ENCODE measurements around the gene CFAP53. TPM values are rescaled to one million over a fixed set of nuclear protein-coding genes. Genes with fewer than 3 reads are reported as not detected.
A peak's percentile ranks its signal among the peaks of the same experiment; 100 is the strongest.

CFAP53 gene
- total and polyA plus RNA-seq, 11 donors: 0.10 to 0.62 (median 0.15) TPM; not detected in 6

DNA sequence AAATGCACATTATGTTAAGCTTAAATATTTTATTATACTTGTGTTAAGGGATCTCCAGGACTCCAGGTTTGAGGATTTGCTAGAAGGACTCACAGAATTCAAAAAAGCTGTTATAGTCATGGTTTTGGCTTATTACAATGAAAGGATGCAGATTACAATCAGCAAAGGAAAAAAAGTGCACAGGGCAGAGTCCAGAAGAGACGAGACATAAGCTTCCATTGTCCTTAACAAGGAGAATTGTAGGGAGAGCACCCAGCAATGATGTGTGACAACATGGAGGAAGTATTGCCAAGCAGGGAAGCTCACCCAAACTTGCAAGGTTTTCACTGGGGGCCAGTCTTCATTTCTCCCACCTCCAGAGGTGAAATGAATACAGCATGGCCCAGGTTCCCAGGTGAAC is 58.6 kb downstream of the CFAP53 start:
- H3K36me3 ChIP-seq: no peaks in the 10 kb centered on the region
- no peak for DNase-seq
- peaks cover 0 to 6% (median 0%) of the 10 kb centered on the region in 12 donors for H3K4me1 ChIP-seq
- H3K4me3 ChIP-seq: no peak overlapping the region
- intact Hi-C loops (cut with DNase I): loop anchor here in 3 of 10 donors (10.0 kb wide), 2 partner anchors 193 to 263 kb away; no protein-coding TSS in a partner anchor
- ATAC-seq: no peak
- H3K27me3 ChIP-seq: peaks cover 0 to 23% (median 2%) of the 10 kb centered on the region in 9 donors
- H3K9me3 ChIP-seq: no peaks in the 10 kb centered on the region
- TF ChIP-seq, protein P1, sequence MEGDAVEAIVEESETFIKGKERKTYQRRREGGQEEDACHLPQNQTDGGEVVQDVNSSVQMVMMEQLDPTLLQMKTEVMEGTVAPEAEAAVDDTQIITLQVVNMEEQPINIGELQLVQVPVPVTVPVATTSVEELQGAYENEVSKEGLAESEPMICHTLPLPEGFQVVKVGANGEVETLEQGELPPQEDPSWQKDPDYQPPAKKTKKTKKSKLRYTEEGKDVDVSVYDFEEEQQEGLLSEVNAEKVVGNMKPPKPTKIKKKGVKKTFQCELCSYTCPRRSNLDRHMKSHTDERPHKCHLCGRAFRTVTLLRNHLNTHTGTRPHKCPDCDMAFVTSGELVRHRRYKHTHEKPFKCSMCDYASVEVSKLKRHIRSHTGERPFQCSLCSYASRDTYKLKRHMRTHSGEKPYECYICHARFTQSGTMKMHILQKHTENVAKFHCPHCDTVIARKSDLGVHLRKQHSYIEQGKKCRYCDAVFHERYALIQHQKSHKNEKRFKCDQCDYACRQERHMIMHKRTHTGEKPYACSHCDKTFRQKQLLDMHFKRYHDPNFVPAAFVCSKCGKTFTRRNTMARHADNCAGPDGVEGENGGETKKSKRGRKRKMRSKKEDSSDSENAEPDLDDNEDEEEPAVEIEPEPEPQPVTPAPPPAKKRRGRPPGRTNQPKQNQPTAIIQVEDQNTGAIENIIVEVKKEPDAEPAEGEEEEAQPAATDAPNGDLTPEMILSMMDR (IDR thresholded peaks at IDR 0.05): no peak
- TF ChIP-seq POLR2A (IDR thresholded peaks at IDR 0.05): no peak
- H3K27ac ChIP-seq: no peak overlapping the region
- WGBS, 4 donors: 38 to 52% (median 50%) methylated on average over 1 of the region's 1 CpG

DNA sequence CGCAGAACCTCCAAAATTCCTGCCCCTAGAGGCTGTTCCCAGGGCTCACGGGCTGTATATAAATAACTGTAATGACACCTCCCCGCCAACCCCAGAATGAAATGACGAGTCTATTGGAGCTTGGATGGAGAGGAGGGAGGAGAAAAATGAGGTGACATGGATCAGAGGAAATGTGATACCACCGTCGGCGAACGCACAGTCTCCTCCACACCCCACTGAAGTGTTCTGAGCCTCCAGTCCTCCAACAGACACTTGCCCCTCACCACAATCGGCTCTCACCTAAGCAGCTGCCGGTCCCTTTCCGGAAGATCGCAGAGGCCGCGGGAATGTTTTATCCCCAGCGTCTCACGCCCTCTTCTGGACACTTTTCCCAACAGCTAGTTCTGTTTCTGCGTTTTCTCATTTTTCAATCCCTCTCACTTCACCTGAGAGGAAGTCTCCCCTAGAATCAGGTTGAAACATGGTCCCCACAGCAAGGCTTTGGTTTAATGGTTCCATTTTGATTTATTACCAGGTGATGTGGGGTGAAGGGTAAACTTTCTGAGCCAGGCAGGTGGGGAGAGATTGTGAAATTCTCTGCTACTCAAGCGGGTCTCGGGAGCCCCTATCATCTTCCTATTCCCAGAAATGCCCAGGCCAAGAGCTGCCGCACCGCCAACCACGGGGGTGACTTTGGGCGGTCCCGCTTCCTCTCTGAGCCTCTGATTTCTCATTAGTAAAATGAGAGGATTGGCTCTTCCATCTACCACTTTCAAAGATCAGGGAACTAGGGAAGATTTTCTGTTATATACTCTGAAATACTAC is 62.3 kb downstream of the CFAP53 start:
- ATAC-seq (peak in 3 of 4 donors; percentile 37 to 71 (median 41)), DNase-seq (peak in 1 of 5 donors; percentile 62)
- H3K4me1 ChIP-seq: peaks cover 0 to 6% (median 0%) of the 10 kb centered on the region in 12 donors
- WGBS, 4 donors: 19 to 21% (median 20%) methylated on average over 24 of the region's 24 CpGs
- TF ChIP-seq, protein P1 (IDR thresholded peaks at IDR 0.05): peak; percentile 30 to 64 (median 52)
- TF ChIP-seq POLR2A (IDR thresholded peaks at IDR 0.05): no peak
- intact Hi-C loops (cut with DNase I): loop anchor here in 6 of 10 donors (5.0 to 10.0 kb wide), 5 partner anchors 189 to 692 kb away; no protein-coding TSS in a partner anchor
- peaks cover 0 to 6% (median 0%) of the 10 kb centered on the region in 12 donors for H3K9me3 ChIP-seq
- H3K27ac ChIP-seq: no peak overlapping the region
- peaks cover 0 to 25% (median 3%) of the 10 kb centered on the region in 9 donors for H3K27me3 ChIP-seq
- peak overlapping the region in 2 of 12 donors; percentile 13 to 19 for H3K4me3 ChIP-seq
- H3K36me3 ChIP-seq: no peaks in the 10 kb centered on the region

DNA sequence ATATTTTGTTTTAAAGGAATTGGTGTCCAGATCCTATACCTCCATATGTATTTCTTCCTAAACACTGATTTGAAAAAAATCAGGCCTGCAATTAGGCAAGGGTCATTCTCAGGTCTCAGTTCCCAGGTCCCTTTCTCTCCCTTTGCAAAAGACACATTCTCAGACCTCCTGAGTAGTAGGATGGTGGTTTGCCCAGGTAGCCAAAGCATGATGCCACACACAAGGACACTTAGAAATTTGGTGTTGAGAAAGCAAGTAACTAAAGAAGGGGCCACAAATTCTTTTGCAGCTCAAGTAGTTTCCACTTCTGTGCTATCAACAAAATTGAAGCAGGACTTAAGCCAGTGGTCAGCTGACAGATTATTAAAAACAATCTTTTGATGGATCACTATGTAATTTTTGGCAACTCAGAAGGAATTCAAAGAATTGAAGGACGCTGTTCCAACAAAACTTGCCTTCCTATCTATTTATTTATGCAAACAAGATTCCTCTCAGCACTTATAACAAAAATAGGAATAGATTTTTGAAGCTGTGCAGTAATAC is 64.7 kb downstream of the CFAP53 start:
- ATAC-seq (no peak), DNase-seq (no peak)
- H3K27me3 ChIP-seq: peaks cover 0 to 38% (median 17%) of the 10 kb centered on the region in 9 donors
- TF ChIP-seq, protein P1 (IDR thresholded peaks at IDR 0.05): no peak
- no peak for TF ChIP-seq POLR2A (IDR thresholded peaks at IDR 0.05)
- WGBS, 4 donors: 47 to 61% (median 49%) methylated on average over 1 of the region's 1 CpG
- peaks cover 0 to 6% (median 0%) of the 10 kb centered on the region in 12 donors for H3K9me3 ChIP-seq
- H3K27ac ChIP-seq: no peak overlapping the region
- H3K4me3 ChIP-seq: no peak overlapping the region
- intact Hi-C loops (cut with DNase I): loop anchor here in 6 of 10 donors (5.0 to 10.0 kb wide), 5 partner anchors 187 to 689 kb away; no protein-coding TSS in a partner anchor
- H3K4me1 ChIP-seq: peaks cover 0 to 6% (median 0%) of the 10 kb centered on the region in 12 donors
- H3K36me3 ChIP-seq: no peaks in the 10 kb centered on the region

DNA sequence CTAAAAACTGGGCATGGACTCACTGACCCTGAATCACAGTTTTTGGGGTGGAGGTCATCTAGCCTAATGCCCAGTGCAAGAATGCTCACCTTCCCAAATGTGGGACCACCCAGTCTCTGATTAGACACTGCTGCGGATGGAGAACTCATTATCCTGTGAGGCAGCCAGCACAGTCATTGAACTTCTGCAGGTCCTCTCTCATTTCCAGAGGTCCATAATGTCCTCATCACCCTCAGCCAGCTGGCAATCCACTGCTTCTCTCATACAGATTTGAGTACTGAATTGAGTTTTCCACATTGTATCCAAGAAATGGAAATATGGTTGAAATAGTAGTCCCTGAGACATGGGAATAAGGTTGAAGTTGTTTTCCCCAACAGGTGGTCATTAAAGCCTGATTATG is 66.4 kb downstream of the CFAP53 start:
- intact Hi-C loops (cut with DNase I): loop anchor here in 7 of 10 donors (5.0 to 10.0 kb wide), 7 partner anchors 145 to 688 kb away; no protein-coding TSS in a partner anchor

More for the DNA sequence above, 66.4 kb downstream of the CFAP53 start:
- Histone ChIP-seq H3K9me3 (peaks cover 0 to 6% (median 0%) of the 10 kb centered on the region in 12 donors), H3K4me3 (no peak overlapping the region), H3K4me1 (peaks cover 0 to 12% (median 0%) of the 10 kb centered on the region in 12 donors), H3K27ac (no peak overlapping the region), H3K36me3 (no peaks in the 10 kb centered on the region), H3K27me3 (peaks cover 4 to 50% (median 28%) of the 10 kb centered on the region in 9 donors)
- no peak for TF ChIP-seq POLR2A (IDR thresholded peaks at IDR 0.05)
- TF ChIP-seq, protein P1 (IDR thresholded peaks at IDR 0.05): no peak
- DNase-seq: no peak
- 38 to 100% (median 90%) methylated on average over 1 of the region's 1 CpG for WGBS, 4 donors
- ATAC-seq: no peak

Data from heart left ventricle (tissue), 16 donors.